Vagina (tissue), 2 donors: ENCODE measurements around the gene SETD9.

Experiments used
- POLR2A ChIP-seq, 2 donors: fragments of 450-650 bp; IDR thresholded peaks; one replicate each; pipeline ENCODE4 v1.6.1; 2017; ENCODE audit warnings: antibody characterized with exemption in 2 of 2, mild to moderate bottlenecking in 2 of 2, moderate library complexity in 2 of 2
- TF ChIP-seq, protein P1 (sequence below), 3 experiments: fragments of 450-650 bp in 2 of 3; fragments of 200-600 bp in 1 of 3; sonication (generic) in 1 of 3; IDR thresholded peaks; one replicate each; pipeline ENCODE4 v1.5.1; 2017 to 2019; ENCODE audit warnings: antibody characterized with exemption in 3 of 3, mild to moderate bottlenecking in 2 of 3, moderate library complexity in 2 of 3

DNA sequence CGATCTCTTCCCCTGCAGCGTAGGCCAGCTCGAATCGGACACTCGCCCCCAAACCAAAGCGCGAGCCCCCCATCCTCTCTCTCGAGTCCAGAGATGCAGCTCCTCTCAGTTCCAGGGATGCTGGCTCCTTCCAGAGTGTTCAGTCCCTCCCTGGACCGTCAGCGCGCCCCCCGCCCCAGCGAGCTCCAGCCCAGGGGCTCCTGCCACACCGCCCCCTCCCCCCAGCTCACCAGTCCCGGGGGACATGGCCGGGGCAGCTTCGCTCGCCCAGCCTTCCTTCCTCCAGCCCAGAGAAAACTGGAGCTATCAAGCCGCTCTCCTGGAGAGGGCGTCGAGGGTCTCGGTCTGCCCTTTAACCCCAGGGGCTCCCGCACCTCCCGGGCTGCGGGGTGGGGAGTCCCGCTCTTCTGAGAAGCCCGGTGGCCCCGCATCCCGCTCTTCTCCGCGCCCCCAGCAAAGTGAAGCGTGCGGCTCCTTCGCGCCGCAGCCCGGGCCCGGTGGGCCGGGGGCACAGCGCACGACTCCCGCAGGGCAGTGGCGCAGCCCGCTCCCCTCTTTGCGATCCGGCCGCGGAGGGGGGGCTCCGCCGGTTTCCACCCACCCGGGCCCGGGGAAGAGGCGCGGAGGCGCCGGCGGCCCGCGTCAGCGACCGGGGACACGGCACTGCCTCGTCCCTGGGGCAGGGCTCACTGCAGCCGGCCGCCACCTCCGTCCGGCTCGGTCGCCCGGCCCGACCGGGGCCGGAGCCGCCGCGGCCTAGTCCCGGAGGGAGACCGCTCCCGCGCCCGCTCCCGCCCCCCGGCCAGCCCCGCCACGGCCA lies 41.9 kb downstream of the SETD9 start:
- TF ChIP-seq, protein P1, sequence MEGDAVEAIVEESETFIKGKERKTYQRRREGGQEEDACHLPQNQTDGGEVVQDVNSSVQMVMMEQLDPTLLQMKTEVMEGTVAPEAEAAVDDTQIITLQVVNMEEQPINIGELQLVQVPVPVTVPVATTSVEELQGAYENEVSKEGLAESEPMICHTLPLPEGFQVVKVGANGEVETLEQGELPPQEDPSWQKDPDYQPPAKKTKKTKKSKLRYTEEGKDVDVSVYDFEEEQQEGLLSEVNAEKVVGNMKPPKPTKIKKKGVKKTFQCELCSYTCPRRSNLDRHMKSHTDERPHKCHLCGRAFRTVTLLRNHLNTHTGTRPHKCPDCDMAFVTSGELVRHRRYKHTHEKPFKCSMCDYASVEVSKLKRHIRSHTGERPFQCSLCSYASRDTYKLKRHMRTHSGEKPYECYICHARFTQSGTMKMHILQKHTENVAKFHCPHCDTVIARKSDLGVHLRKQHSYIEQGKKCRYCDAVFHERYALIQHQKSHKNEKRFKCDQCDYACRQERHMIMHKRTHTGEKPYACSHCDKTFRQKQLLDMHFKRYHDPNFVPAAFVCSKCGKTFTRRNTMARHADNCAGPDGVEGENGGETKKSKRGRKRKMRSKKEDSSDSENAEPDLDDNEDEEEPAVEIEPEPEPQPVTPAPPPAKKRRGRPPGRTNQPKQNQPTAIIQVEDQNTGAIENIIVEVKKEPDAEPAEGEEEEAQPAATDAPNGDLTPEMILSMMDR (IDR thresholded peaks at IDR 0.05), result no peak
- no peak for TF ChIP-seq POLR2A (IDR thresholded peaks at IDR 0.05)
